ENCODE data around the gene BAHCC1.

BAHCC1 gene

GRCh38 chr17:81483862-81484194, 88.6 kb downstream of the BAHCC1 start:
- no peaks in the 10 kb centered on the region for H3K9me3 ChIP-seq (ENCODE audit: control insufficient read depth, insufficient read depth, low read depth, low read length)
- TF ChIP-seq ZNF561 (tag by site-specific recombination; IDR thresholded peaks at IDR 0.05; ENCODE audit: borderline replicate concordance) (no peak), PRDM4 (tag by site-specific recombination; IDR thresholded peaks at IDR 0.05) (no peak), ZNF837 (tag by site-specific recombination; IDR thresholded peaks at IDR 0.05) (no peak), PRDM6 (tag by site-specific recombination; IDR thresholded peaks at IDR 0.05) (no peak), ZNF366 (tag by site-specific recombination; conservative IDR thresholded peaks at IDR 0.05) (no peak), ZNF621 (tag by site-specific recombination; IDR thresholded peaks at IDR 0.05) (no peak), PRDM1 (tag by site-specific recombination; IDR thresholded peaks at IDR 0.05) (no peak), KLF17 (tag by site-specific recombination; IDR thresholded peaks at IDR 0.05) (no peak), ZNF174 (tag by site-specific recombination; IDR thresholded peaks at IDR 0.05) (no peak), ZNF214 (tag by site-specific recombination; IDR thresholded peaks at IDR 0.05; ENCODE audit: borderline replicate concordance) (no peak), ZNF398 (tag by site-specific recombination; IDR thresholded peaks at IDR 0.05) (no peak), ZNF544 (tag by site-specific recombination; IDR thresholded peaks at IDR 0.05) (no peak), ZSCAN4 (tag by site-specific recombination; IDR thresholded peaks at IDR 0.05) (no peak), HIC1 (tag by site-specific recombination; IDR thresholded peaks at IDR 0.05) (no peak)
- POLR2A ChIA-PET, result interaction anchor here (1.4 to 2.2 kb wide), 4 partner anchors 25 to 261 kb away, joined by 4 to 19 read pairs (median 10); partner anchors contain the start of genes BAHCC1 and CEP131
- no peak overlapping the region for H3K27ac ChIP-seq (ENCODE audit: extremely low read depth, low read depth, low read length)
- H3K36me3 ChIP-seq (ENCODE audit: control insufficient read depth in 2 of 2, insufficient read depth in 1 of 2, low read length in 2 of 2), result no peaks in the 10 kb centered on the region
- H3K4me3 ChIP-seq (ENCODE audit: low read depth, low read length), result peak overlapping the region; percentile 11; the same call in 1 of the 2 replicates
- peaks cover 8% of the 10 kb centered on the region for H3K4me1 ChIP-seq (ENCODE audit: control insufficient read depth, insufficient read depth, low read length)
- CTCF ChIA-PET, result interaction anchor here (0.7 to 3.1 kb wide), 19 partner anchors 25 to 245 kb away, joined by 3 to 28 read pairs (median 6); partner anchors contain the start of genes NDUFAF8 and TEPSIN

Data from HEK293 (cell line).